ENCODE data around the gene GYPC. TPM values are rescaled to one million over a fixed set of nuclear protein-coding genes. Genes with fewer than 3 reads are reported as not detected.

GYPC gene
- total RNA-seq, 4 donors from 2014 or later: 19.1 to 40.2 (median 28.5) TPM

GRCh38 chr2:126703311-126703710 lies 47.4 kb downstream of the GYPC start:
- no peaks in the 10 kb centered on the region for H3K27me3 ChIP-seq
- no peaks in the 10 kb centered on the region for H3K9me3 ChIP-seq
- intact Hi-C loops (cut with DNase I; ENCODE audit: low total_unique reads) (no loop called here), in situ Hi-C loops (cut with MboI; ENCODE audit: low pct_ligation_motif_present in 1 of 4, low pct_unique_long_range_greater_than_20kb in 1 of 4, low sequenced_read_pairs in 3 of 4) (no loop called here)
- no peak overlapping the region for H3K4me3 ChIP-seq
- DNase-seq: no peak
- 91% methylated on average over 7 of the region's 7 CpGs; no CpG with 5 or more reads in 1 of the 2 donors for WGBS, 2 donors (ENCODE audit: low coverage in 1 of 2)
- no peaks in the 10 kb centered on the region for H3K36me3 ChIP-seq
- H3K4me1 ChIP-seq: peaks cover 0 to 6% (median 0%) of the 10 kb centered on the region in 4 donors
- TF ChIP-seq EP300 (IDR thresholded peaks at IDR 0.05; ENCODE audit: low read depth): no peak
- TF ChIP-seq POLR2AphosphoS5 (IDR thresholded peaks at IDR 0.05): no peak
- no peak for TF ChIP-seq POLR2A (IDR thresholded peaks at IDR 0.05)
- no peak for TF ChIP-seq CTCF (IDR thresholded peaks at IDR 0.05)
- no peak overlapping the region for H3K27ac ChIP-seq

- no peaks in the 10 kb centered on the region for H3K36me3 ChIP-seq
- intact Hi-C loops (cut with DNase I; ENCODE audit: low total_unique reads): no loop called here
- H3K27ac ChIP-seq: no peak overlapping the region
- peaks cover 0 to 6% (median 0%) of the 10 kb centered on the region in 4 donors for H3K4me1 ChIP-seq
- DNase-seq: no peak
- no peaks in the 10 kb centered on the region for H3K9me3 ChIP-seq
- in situ Hi-C loops (cut with MboI; ENCODE audit: low pct_ligation_motif_present in 1 of 4, low pct_unique_long_range_greater_than_20kb in 1 of 4, low sequenced_read_pairs in 3 of 4): no loop called here
- no peak for TF ChIP-seq EP300 (IDR thresholded peaks at IDR 0.05; ENCODE audit: low read depth)
- TF ChIP-seq CTCF (IDR thresholded peaks at IDR 0.05): no peak
- no peak for TF ChIP-seq POLR2AphosphoS5 (IDR thresholded peaks at IDR 0.05)
- TF ChIP-seq POLR2A (IDR thresholded peaks at IDR 0.05): no peak
- no peaks in the 10 kb centered on the region for H3K27me3 ChIP-seq
- no peak overlapping the region for H3K4me3 ChIP-seq
- WGBS, 2 donors (ENCODE audit: low coverage in 1 of 2): 92% methylated on average over 2 of the region's 2 CpGs; no CpG with 5 or more reads in 1 of the 2 donors
Measured at GRCh38 chr2:126704434-126705160, 48.6 kb downstream of the GYPC start.

GRCh38 chr2:126707191-126707590 lies 51.2 kb downstream of the GYPC start:
- no peak overlapping the region for H3K27ac ChIP-seq
- no peak overlapping the region for H3K4me3 ChIP-seq
- H3K27me3 ChIP-seq: no peaks in the 10 kb centered on the region
- in situ Hi-C loops (cut with MboI; ENCODE audit: low pct_ligation_motif_present in 1 of 4, low pct_unique_long_range_greater_than_20kb in 1 of 4, low sequenced_read_pairs in 3 of 4): no loop called here
- no peaks in the 10 kb centered on the region for H3K4me1 ChIP-seq
- no peaks in the 10 kb centered on the region for H3K9me3 ChIP-seq
- no peaks in the 10 kb centered on the region for H3K36me3 ChIP-seq
- no peak for DNase-seq
- intact Hi-C loops (cut with DNase I; ENCODE audit: low total_unique reads): no loop called here
- 75% methylated on average over 1 of the region's 1 CpG; no CpG with 5 or more reads in 1 of the 2 donors for WGBS, 2 donors (ENCODE audit: low coverage in 1 of 2)
- TF ChIP-seq EP300 (IDR thresholded peaks at IDR 0.05; ENCODE audit: low read depth) (no peak), POLR2A (IDR thresholded peaks at IDR 0.05) (no peak), CTCF (IDR thresholded peaks at IDR 0.05) (no peak), POLR2AphosphoS5 (IDR thresholded peaks at IDR 0.05) (no peak)

- intact Hi-C loops (cut with DNase I; ENCODE audit: low total_unique reads): no loop called here
- no peak overlapping the region for H3K27ac ChIP-seq
- no peak overlapping the region for H3K4me3 ChIP-seq
- in situ Hi-C loops (cut with MboI; ENCODE audit: low pct_ligation_motif_present in 1 of 4, low pct_unique_long_range_greater_than_20kb in 1 of 4, low sequenced_read_pairs in 3 of 4): no loop called here
- H3K9me3 ChIP-seq: no peaks in the 10 kb centered on the region
- H3K36me3 ChIP-seq: no peaks in the 10 kb centered on the region
- no peaks in the 10 kb centered on the region for H3K27me3 ChIP-seq
- no peak for DNase-seq
- TF ChIP-seq CTCF (IDR thresholded peaks at IDR 0.05) (no peak), POLR2AphosphoS5 (IDR thresholded peaks at IDR 0.05) (no peak), EP300 (IDR thresholded peaks at IDR 0.05; ENCODE audit: low read depth) (no peak), POLR2A (IDR thresholded peaks at IDR 0.05) (no peak)
- 72 to 75% methylated on average over 2 to 4 of the region's 4 CpGs for WGBS, 2 donors (ENCODE audit: low coverage in 1 of 2)
- H3K4me1 ChIP-seq: no peaks in the 10 kb centered on the region
Measured at GRCh38 chr2:126707941-126708340, 52.0 kb downstream of the GYPC start.

Data from transverse colon (tissue), 4 donors.